A673 (cell line): Measurements from ENCODE around the gene CAMK2G. TPM values are rescaled to one million over a fixed set of nuclear protein-coding genes. Genes with fewer than 3 reads are reported as not detected.

Experiments used
- BruUV-seq: library from RNA; stranded (reverse); fragments of 400-500 nt; replicated peaks from 2 replicates; lab custom pipeline; 2021; lab: Mats Ljungman, UMichigan
- CTCF ChIA-PET: fragments of 300-600 bp; sonication (Branson Sonifier 250); formaldehyde crosslinking; loops from one replicate; lab custom pipeline; 2022; ENCODE audit warnings: antibody characterized with exemption; lab: Charles Lee
- POLR2A ChIA-PET: fragments of 300-600 bp; sonication (Branson Sonifier 250); formaldehyde crosslinking; loops from one replicate; lab custom pipeline; 2022; ENCODE audit warnings: antibody characterized with exemption; ENCODE audit not compliant: low non-redundant PET; lab: Charles Lee
- DNase-seq: peaks from one replicate; pipeline ENCODE4 v3.0.0-alpha.2; 2015; ENCODE audit warnings: low spot score
- H3K27ac ChIP-seq: fragments of 200-600 bp; sonication (generic); 2 replicates; pipeline ENCODE4 v1.5.1; 2016; ENCODE audit warnings: mixed run types, low read depth, mild to moderate bottlenecking, mixed read lengths, antibody characterized with exemption, low read length; ENCODE audit not compliant: poor library complexity, severe bottlenecking
- H3K27me3 ChIP-seq: fragments of 200-600 bp; sonication (generic); replicated peaks from 2 replicates; pipeline ENCODE4 v1.6.1; 2017; ENCODE audit warnings: mixed run types, low read depth, mild to moderate bottlenecking, mixed read lengths, antibody characterized with exemption, low read length; ENCODE audit not compliant: insufficient read depth, poor library complexity
- H3K36me3 ChIP-seq: fragments of 200-600 bp; sonication (generic); 2 replicates; pipeline ENCODE4 v1.6.1; 2016; ENCODE audit warnings: mixed run types, mild to moderate bottlenecking, mixed read lengths, antibody characterized with exemption, low read length; ENCODE audit not compliant: insufficient read depth, poor library complexity, severe bottlenecking
- H3K4me1 ChIP-seq: fragments of 200-600 bp; sonication (generic); 2 replicates; pipeline ENCODE4 v1.6.1; 2017; ENCODE audit warnings: mixed run types, mild to moderate bottlenecking, mixed read lengths, antibody characterized with exemption, low read length; ENCODE audit not compliant: insufficient read depth, poor library complexity, severe bottlenecking
- H3K4me3 ChIP-seq: fragments of 200-600 bp; sonication (generic); 2 replicates; pipeline ENCODE4 v1.5.1; 2016; ENCODE audit warnings: low read depth, mixed run types, mild to moderate bottlenecking, mixed read lengths, low read length; ENCODE audit not compliant: poor library complexity, severe bottlenecking
- H3K9me3 ChIP-seq: fragments of 200-600 bp; sonication (generic); 2 replicates; pipeline ENCODE4 v1.6.1; 2016; ENCODE audit warnings: mixed run types, low read depth, mild to moderate bottlenecking, mixed read lengths, antibody characterized with exemption, low read length; ENCODE audit not compliant: poor library complexity, severe bottlenecking
- EZH2 ChIP-seq: fragments of 200-600 bp; sonication (generic); IDR thresholded peaks from 2 replicates; pipeline ENCODE4 v1.6.1; 2017; ENCODE audit warnings: borderline replicate concordance, low read depth, mild to moderate bottlenecking, mixed read lengths, antibody characterized with exemption, low read length; ENCODE audit not compliant: poor library complexity, severe bottlenecking
- intact Hi-C: fragments of 100-400 bp; cut with micrococcal nuclease; formaldehyde crosslinking; loops from one replicate; pipeline ENCODE4 v1.10.0; 2022; ENCODE audit not compliant: unreplicated experiment
- total RNA-seq: library from RNA; stranded (reverse); gene quantifications from 2 replicates; pipeline ENCODE4 v1.2.3, GENCODE V29; 2021
- TF ChIP-seq, protein P1 (sequence below): fragments of 300-800, 200-600 bp; sonication (generic); conservative IDR thresholded peaks from 2 replicates; pipeline ENCODE4 v1.5.1; 2017; ENCODE audit warnings: low read depth, mild to moderate bottlenecking, antibody characterized with exemption, low read length, moderate library complexity, mixed read lengths

The CAMK2G gene
- total RNA-seq, 1 experiment from 2014 or later = 32.7 TPM

DNA sequence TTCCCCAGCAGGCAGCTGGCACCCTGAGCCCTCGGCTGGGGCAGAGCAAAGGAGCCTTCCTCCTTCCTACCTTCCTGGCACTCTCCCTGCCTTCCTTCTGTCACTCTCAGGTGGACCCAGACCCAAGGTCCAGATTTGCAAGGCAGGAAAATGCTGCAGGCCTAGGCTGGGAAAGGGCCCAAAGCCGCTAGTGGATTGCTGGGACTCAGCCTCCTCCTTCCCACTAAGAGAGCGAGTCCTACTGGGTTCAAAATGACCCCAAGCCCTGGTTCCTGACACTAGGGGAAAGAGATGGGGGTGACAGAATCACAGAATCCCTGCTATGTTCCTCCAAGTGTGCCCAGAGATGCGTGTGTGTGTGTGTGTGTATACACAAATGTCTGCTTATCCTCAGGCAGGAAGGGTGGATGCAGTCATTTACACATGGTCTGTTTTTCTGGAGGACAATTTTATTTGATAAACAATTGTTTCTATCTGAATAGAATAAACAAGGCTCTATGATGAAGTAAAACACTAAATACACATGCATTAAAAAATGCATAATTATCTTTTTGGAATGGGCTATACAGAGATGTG, 35.3 kb upstream of the CAMK2G start:
- intact Hi-C loops = no loop called here
- Histone ChIP-seq H3K9me3 (no peaks in the 10 kb centered on the region), H3K27ac (peak overlapping the region; percentile 39), H3K36me3 (no peaks in the 10 kb centered on the region), H3K4me3 (no peak overlapping the region), H3K4me1 (peaks cover 35% of the 10 kb centered on the region), H3K27me3 (no peaks in the 10 kb centered on the region)
- DNase-seq = no peak
- CTCF ChIA-PET = no interaction called here
- BruUV-seq = no TSS peak
- POLR2A ChIA-PET = interaction anchor here (0.7 kb wide), 1 partner anchor 22 kb away, joined by 5 read pairs; no protein-coding TSS in a partner anchor
- TF ChIP-seq, protein P1, sequence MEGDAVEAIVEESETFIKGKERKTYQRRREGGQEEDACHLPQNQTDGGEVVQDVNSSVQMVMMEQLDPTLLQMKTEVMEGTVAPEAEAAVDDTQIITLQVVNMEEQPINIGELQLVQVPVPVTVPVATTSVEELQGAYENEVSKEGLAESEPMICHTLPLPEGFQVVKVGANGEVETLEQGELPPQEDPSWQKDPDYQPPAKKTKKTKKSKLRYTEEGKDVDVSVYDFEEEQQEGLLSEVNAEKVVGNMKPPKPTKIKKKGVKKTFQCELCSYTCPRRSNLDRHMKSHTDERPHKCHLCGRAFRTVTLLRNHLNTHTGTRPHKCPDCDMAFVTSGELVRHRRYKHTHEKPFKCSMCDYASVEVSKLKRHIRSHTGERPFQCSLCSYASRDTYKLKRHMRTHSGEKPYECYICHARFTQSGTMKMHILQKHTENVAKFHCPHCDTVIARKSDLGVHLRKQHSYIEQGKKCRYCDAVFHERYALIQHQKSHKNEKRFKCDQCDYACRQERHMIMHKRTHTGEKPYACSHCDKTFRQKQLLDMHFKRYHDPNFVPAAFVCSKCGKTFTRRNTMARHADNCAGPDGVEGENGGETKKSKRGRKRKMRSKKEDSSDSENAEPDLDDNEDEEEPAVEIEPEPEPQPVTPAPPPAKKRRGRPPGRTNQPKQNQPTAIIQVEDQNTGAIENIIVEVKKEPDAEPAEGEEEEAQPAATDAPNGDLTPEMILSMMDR = no peak
- no peak for TF ChIP-seq EZH2

DNA sequence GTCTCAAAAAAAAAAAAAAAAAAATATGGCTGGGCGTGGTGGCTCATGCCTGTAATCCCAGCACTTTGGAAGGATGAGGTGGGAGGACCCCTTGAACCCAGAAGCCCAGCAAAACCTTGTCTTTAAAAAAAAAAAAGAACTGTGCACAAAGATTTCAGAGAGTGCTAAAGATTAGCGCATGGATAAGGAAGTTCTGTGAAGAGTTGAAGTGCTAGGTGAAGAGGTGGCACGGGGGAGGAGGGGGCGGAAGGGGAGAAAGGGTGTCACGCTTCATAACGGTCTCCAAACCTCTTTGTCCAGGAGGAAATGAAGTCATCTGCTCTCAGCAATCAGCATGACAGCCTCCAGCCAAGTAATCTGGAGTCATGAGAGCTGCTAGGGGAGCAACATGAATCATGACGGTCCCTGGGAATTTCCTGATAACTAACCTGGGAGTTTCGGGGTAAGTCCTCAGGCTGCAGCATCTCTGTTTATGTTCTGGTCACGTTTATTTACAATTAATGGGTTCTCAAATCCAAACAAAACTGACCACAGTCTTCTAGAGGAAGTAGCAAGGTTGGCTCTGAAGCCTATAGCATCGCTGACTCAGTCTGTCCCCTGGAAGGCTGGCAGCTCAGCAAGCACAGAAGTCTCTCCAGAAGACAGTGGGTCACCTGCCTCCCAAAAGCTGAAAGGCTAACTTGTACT, 34.6 kb upstream of the CAMK2G start:
- intact Hi-C loops = no loop called here
- peak; percentile 85 for DNase-seq
- Histone ChIP-seq H3K4me1 (peaks cover 35% of the 10 kb centered on the region), H3K4me3 (no peak overlapping the region), H3K27me3 (no peaks in the 10 kb centered on the region), H3K9me3 (no peaks in the 10 kb centered on the region), H3K27ac (peak overlapping the region; percentile 39), H3K36me3 (no peaks in the 10 kb centered on the region)
- POLR2A ChIA-PET = interaction anchor here (0.7 kb wide), 2 partner anchors 21 to 74 kb away, joined by 3 to 5 read pairs; no protein-coding TSS in a partner anchor
- CTCF ChIA-PET = no interaction called here
- no TSS peak for BruUV-seq
- TF ChIP-seq EZH2 = no peak
- TF ChIP-seq, protein P1 = no peak

DNA sequence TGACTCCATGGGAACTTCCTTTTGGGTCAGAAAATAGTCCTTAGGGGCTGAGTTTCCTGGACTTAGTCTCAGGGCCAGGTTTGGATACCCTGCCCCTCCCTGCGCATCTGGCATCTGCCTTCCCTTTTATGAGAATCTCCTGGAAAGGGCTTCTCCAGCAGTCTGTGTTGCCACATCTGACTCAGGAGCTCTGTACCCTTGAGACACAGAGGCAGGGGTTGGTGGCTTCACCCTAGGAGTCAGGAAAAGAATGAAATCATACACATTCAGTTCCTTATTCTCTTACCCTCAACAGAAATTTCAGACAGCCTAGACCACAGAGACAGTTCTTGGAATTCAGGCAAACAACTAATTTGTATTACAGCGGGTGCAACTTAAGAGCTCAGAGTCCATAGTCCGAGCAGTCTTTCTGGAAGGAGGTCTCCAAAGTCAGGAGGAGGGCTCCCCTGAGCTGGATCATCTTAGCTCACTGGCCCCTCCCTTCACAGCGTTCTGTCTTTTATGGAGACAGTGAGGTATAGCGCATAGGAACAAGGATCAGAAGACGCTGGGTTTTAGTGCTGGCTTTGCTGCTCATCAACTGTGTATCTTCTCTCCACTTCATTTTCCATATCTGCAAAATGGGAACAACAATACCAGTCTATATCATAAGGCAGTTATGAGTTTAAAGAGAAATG, 33.6 kb upstream of the CAMK2G start:
- no peak for TF ChIP-seq EZH2
- TF ChIP-seq, protein P1 = no peak
- intact Hi-C loops = no loop called here
- peak overlapping the region; percentile 18 for H3K27ac ChIP-seq
- H3K27me3 ChIP-seq = no peaks in the 10 kb centered on the region
- peak; percentile 65 for DNase-seq
- H3K36me3 ChIP-seq = no peaks in the 10 kb centered on the region
- no TSS peak for BruUV-seq
- CTCF ChIA-PET = interaction anchor here (1.3 kb wide), 1 partner anchor 217 kb away, joined by 5 read pairs; no protein-coding TSS in a partner anchor
- no peaks in the 10 kb centered on the region for H3K9me3 ChIP-seq
- no peak overlapping the region for H3K4me3 ChIP-seq
- POLR2A ChIA-PET = no interaction called here
- H3K4me1 ChIP-seq = peaks cover 35% of the 10 kb centered on the region
